ENCODE data around the gene DLG5.
"Not testable (repeated sequence)": the region's sequence is repeated elsewhere in the genome, so short reads cannot be mapped to it uniquely, and the experiment has no call there.

Gene DLG5

GRCh38 chr10:77773631-77774426 is 152.7 kb downstream of the DLG5 start:
- no peak for DNase-seq (ENCODE audit: low read depth in 2 of 2, low spot score in 1 of 2)

DNA sequence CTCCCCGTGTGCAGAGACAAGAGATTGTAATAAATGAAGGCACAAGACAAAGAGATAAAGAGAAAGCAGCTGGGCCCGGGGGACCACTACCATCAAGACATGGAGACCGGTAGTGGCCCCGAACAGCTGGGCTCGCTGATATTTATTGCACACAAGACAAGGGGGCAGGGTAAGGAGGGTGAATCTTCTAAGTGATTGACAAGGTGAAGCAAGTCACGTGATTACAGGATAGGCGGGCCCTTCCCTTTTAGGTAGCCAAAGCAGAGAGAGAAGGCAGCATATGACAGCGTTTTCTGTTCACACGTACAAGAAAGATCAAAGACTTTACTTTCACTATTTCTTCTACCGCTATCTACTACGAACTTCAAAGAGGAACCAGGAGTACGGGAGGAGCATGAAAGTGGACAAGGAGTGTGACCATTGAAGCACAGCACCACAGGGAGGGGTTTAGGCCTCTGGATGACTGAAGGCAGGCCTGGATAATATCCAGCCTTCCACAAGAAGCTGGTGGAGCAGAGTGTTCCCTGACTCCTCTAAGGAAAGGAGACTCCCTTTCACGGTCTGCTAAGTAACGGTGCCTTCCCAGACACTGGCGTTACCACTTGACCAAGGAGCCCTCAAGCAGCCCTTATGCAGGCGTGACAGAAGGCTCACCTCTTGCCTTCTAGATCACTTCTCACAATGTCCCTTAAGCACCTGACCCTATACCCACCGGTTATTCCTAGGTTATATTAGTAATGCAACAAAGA is 153.5 kb downstream of the DLG5 start:
- not testable (repeated sequence) for DNase-seq (ENCODE audit: low read depth in 2 of 2, low spot score in 1 of 2)

DNA sequence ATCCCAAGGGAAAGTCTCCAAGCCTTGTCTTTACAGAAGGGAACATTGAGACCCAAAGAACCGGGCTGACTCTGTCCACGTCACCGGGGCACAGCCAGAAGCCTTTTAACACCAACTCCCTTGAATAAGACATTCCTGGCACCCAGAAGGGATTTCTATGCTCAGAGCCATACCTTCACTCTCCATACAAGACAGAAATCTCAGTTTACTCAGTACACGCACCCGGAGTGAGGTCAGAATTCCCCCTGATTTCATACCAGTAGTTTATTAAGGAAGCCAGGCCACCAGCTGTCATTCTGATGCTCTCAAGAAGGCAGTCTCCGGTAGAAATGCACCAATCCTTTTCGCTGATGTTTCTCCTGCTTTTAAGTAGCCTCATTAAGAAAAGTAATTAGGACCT is 154.7 kb downstream of the DLG5 start:
- no peak for DNase-seq (ENCODE audit: low read depth in 2 of 2, low spot score in 1 of 2)

DNA sequence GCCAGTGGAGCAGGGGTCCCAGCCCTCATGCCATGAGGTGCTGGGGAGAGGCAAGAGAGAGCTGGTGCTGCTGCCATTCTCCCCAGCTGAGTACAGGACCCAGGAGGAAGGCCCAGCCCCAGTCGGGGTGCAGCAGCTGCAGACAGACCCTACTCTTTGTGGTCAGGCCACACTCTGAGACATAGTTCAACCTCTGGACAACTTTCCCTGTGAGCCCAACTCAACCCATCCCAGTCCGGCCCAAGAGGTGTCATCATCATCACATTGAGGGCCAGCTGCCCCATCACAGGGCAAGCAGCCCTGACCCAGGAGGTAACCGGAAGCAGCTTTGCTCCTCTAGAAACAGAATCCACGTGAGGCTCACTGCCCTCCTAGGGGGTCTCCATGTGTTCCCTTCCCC is 155.1 kb downstream of the DLG5 start:
- DNase-seq (ENCODE audit: low read depth in 2 of 2, low spot score in 1 of 2), result no peak

GRCh38 chr10:77770868-77771175 is 155.7 kb downstream of the DLG5 start:
- no peak for DNase-seq (ENCODE audit: low read depth in 2 of 2, low spot score in 1 of 2)

GRCh38 chr10:77770081-77770867 is 156.3 kb downstream of the DLG5 start:
- no peak for DNase-seq (ENCODE audit: low read depth in 2 of 2, low spot score in 1 of 2)

DNA sequence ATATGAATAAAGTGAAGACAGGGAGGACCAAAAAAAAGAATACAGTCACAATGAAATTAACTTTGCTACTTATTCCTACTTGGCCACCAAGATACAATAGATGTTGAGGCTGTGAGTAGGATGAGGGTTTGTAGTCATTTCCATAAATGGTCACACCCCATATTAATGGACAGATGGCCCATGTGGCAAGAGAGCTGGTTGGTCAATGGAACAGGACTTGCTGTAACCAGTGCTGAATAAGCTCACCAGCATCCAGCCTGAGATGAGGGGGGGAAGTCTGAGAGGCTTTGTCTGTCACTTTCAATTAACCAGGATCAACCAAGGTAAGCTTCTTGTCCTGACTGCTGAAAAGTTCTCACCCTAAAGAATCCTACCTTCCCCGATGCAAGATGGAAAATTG is 158.5 kb downstream of the DLG5 start:
- no peak for DNase-seq (ENCODE audit: low read depth in 2 of 2, low spot score in 1 of 2)

- DNase-seq (ENCODE audit: low read depth in 2 of 2, low spot score in 1 of 2), result no peak
Observed at GRCh38 chr10:77763453-77764430, 162.8 kb downstream of the DLG5 start.

DNA sequence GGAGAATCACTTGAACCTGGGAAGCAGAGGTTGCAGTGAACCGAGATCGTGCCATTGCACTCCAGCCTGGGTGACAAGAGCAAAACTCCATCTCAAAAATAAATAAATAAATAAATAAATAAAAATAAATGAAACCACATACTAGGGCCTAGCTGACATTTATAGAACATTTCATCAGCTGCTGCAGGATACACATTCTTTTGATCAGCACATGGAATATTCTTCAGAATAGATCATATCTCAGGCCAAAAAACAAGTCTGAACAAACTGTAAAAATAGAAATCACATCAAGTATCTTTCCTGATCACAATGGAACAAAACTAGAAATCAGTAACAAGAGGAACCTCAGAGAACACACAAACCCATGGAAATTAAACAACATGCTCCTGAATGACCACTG is 168.1 kb downstream of the DLG5 start:
- DNase-seq (ENCODE audit: low read depth in 2 of 2, low spot score in 1 of 2), result not testable (repeated sequence)

DNA sequence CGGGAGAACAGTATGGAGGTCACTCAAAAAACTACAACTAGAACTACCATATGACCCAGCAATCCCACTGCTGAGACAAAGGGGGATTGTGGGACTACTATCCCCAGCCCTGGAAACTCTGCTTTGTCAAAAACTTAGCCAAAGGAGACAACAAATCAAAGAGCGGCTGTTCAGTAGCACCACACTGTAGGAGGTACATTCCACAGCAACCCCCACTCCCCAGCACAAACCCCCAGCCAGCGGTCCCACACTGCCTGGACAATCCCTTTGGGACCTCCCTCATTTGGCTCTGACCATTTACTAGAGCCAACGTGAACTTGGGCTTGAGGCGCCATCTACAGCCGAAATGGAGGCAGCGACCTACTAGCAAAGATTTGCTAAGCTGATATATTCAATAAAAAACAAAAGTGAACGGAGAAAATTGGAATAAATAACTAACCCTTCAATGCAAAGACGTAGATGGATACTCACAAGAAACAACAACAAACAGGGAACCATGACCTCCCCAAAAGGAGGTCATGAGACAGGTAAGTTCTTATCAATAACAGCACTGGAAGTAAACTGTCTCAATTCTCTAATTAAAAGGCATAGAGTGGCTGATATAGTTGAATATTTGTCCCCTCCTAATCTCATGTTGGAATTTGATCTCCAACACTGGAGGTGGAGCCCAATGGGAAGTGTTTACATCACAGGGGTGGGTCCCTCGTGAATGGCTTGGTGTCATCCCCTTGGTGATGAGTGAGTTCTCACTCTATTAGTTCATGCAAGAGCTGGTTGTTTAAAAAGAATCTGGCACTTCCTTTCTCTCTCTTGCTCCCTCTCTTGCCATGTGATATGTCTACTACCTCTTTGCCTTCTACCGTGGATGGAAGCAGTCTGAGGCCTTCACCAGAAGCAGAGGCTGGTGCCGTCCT is 170.0 kb downstream of the DLG5 start:
- no peak for DNase-seq (ENCODE audit: low read depth in 2 of 2, low spot score in 1 of 2)

DNA sequence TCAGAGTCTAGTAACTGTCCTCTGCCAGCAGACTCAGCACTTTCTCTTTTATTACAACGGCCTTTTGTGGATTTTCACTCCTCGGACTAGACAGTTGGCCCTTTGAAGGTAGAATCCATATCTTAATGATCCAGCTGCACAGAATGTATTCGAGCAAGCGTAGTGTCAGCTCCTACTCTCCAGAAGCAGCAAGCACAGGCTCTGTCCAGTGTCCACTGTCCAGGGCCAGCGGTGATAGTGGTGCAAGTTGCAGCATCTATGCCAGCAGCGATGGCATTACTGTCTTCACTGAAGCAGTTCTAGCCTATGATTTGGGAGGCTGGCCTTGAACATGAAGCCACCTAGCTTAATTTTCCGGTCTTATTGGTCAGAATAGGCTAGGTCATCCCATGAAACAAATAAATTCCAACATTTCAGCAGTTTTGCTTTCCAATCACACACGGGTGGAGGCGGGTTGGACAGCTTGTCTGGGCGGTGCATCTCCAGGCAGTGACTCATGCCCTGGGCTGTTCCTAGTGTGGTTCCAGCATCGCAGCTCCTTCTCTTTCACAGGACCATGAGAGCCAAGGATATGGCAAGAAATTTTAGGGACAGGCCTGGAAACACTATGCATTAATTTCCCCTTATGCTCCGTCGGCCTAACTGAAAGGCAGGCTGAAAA is 180.4 kb downstream of the DLG5 start:
- no peak for DNase-seq (ENCODE audit: low read depth in 2 of 2, low spot score in 1 of 2)

GRCh38 chr10:77744245-77744644 is 182.3 kb downstream of the DLG5 start:
- no peak for DNase-seq (ENCODE audit: low read depth in 2 of 2, low spot score in 1 of 2)

GRCh38 chr10:77742172-77742571 is 184.4 kb downstream of the DLG5 start:
- no peak for DNase-seq (ENCODE audit: low read depth in 2 of 2, low spot score in 1 of 2)

DNA sequence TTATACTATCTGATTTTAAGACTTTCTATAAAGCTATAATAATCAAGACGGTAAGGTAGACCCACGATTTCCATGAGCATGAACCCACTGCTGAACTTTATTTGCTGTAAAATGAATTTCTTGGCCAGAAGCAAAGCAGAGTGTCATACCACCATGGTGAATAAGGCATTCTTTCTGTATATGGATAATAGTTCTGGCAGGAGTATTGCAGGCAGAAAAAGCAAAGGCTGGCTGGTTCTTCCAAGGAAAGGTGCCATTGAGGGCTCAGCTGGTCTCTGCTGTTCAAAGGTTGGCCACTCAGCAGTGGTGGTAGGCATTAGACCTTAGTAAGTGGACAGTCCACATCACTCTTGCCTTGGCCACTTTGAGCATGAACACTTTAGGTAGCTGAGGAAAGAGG is 184.8 kb downstream of the DLG5 start:
- DNase-seq (ENCODE audit: low read depth in 2 of 2, low spot score in 1 of 2), result no peak
